Islet of Langerhans (tissue), 1 donor: ENCODE measurements around the gene NEU2.
"Not testable (repeated sequence)": the region's sequence is repeated elsewhere in the genome, so short reads cannot be mapped to it uniquely, and the experiment has no call there.

Source experiments
- FAIRE-seq: peaks from one replicate; lab custom pipeline; 2011; peaks lifted over from hg19 to GRCh38; lab: Jason Lieb, UNC

NEU2 gene

GRCh38 chr2:233035426-233036161 is 3.1 kb downstream of the NEU2 start:
- FAIRE-seq = no peak

- FAIRE-seq = no peak
Measured at GRCh38 chr2:233036162-233036838, 3.8 kb downstream of the NEU2 start.

GRCh38 chr2:233037078-233037477 is 4.6 kb downstream of the NEU2 start:
- FAIRE-seq = no peak

GRCh38 chr2:233039212-233039845 is 6.9 kb downstream of the NEU2 start:
- FAIRE-seq = no peak

GRCh38 chr2:233039846-233040530 is 7.5 kb downstream of the NEU2 start:
- no peak for FAIRE-seq

GRCh38 chr2:233040571-233040970 is 8.1 kb downstream of the NEU2 start:
- FAIRE-seq = no peak

- FAIRE-seq = no peak
Measured at GRCh38 chr2:233041722-233042323, 9.4 kb downstream of the NEU2 start.

GRCh38 chr2:233042549-233042948 is 10.1 kb downstream of the NEU2 start:
- FAIRE-seq = no peak

- no peak for FAIRE-seq
Measured at GRCh38 chr2:233044974-233045605, 12.6 kb downstream of the NEU2 start.

- no peak for FAIRE-seq
Measured at GRCh38 chr2:233047206-233047605, 14.7 kb downstream of the NEU2 start.

- no peak for FAIRE-seq
Measured at GRCh38 chr2:233047667-233048066, 15.2 kb downstream of the NEU2 start.

GRCh38 chr2:233048569-233049193 is 16.2 kb downstream of the NEU2 start:
- no peak for FAIRE-seq

- FAIRE-seq = no peak
Measured at GRCh38 chr2:233049194-233049761, 16.8 kb downstream of the NEU2 start.

- FAIRE-seq = no peak
Measured at GRCh38 chr2:233051241-233052149, 19.0 kb downstream of the NEU2 start.

- FAIRE-seq = not testable (repeated sequence)
Measured at GRCh38 chr2:233052517-233052916, 20.0 kb downstream of the NEU2 start.

GRCh38 chr2:233053928-233054784 is 21.7 kb downstream of the NEU2 start:
- no peak for FAIRE-seq

GRCh38 chr2:233055362-233055761 is 22.9 kb downstream of the NEU2 start:
- no peak for FAIRE-seq

- FAIRE-seq = no peak
Measured at GRCh38 chr2:233056961-233057605, 24.6 kb downstream of the NEU2 start.
